GM12873 (cell line): Measurements from ENCODE around the gene GATD1.

Source experiments
- CTCF ChIP-seq: IDR thresholded peaks from 2 replicates; pipeline ENCODE4 v1.5.1; 2012; ENCODE audit warnings: low read depth, mild to moderate bottlenecking, moderate library complexity, low read length, control low read depth; ENCODE audit not compliant: insufficient read depth; ENCODE audit errors: missing control alignments

Gene GATD1

GRCh38 chr11:771617-772204, 5.6 kb downstream of the GATD1 start:
- TF ChIP-seq CTCF, result no peak

- no peak for TF ChIP-seq CTCF
These were observed 6.4 kb downstream of the GATD1 start for GRCh38 chr11:770642-771616.

- no peak for TF ChIP-seq CTCF
These were observed 7.2 kb downstream of the GATD1 start for GRCh38 chr11:769887-770641.

- TF ChIP-seq CTCF, result no peak
These were observed 10.0 kb downstream of the GATD1 start for GRCh38 chr11:767238-767637.

- TF ChIP-seq CTCF, result no peak
These were observed 10.4 kb downstream of the GATD1 start for GRCh38 chr11:766936-767210.

GRCh38 chr11:766106-766935, 11.0 kb downstream of the GATD1 start:
- no peak for TF ChIP-seq CTCF
